Heart left ventricle (tissue), 16 donors: ENCODE measurements around the gene NOL6. TPM values are rescaled to one million over a fixed set of nuclear protein-coding genes. Genes with fewer than 3 reads are reported as not detected.

Experiments
- ATAC-seq, 4 donors: fragments of 200-7000 bp; cut with Tn5 transposase; one replicate each; pipeline ENCODE4 v1.9.1; 2020 to 2022; ENCODE audit warnings: moderate library complexity in 4 of 4, mild to moderate bottlenecking in 3 of 4, moderate number of reproducible peaks in 1 of 4
- DNase-seq, 5 donors: peaks; one replicate each; pipeline ENCODE4 v3.0.0-alpha.2; 2020
- H3K27ac ChIP-seq, 12 donors: fragments of 200-600 bp; sonication (generic) in 4 of 12; one replicate each; pipeline versions ENCODE4 v1.5.0 to v1.8.0; 2016 to 2022; ENCODE audit warnings: mild to moderate bottlenecking in 2 of 12
- H3K27me3 ChIP-seq, 9 donors: fragments of 200-600 bp; sonication (generic) in 2 of 9; one replicate each; pipeline versions ENCODE4 v1.5.1 to v1.8.0; 2016 to 2022; ENCODE audit warnings: mild to moderate bottlenecking in 3 of 9
- H3K36me3 ChIP-seq, 9 donors: fragments of 200-600 bp; sonication (generic) in 2 of 9; one replicate each; pipeline versions ENCODE4 v1.5.0 to v1.8.0; 2018 to 2022; ENCODE audit warnings: mild to moderate bottlenecking in 2 of 9
- H3K4me1 ChIP-seq, 12 donors: fragments of 200-600 bp; sonication (generic) in 4 of 12; one replicate each; pipeline versions ENCODE4 v1.5.0 to v1.8.0; 2016 to 2022; ENCODE audit warnings: mild to moderate bottlenecking in 3 of 12
- H3K4me3 ChIP-seq, 12 donors: fragments of 200-600 bp; sonication (generic) in 4 of 12; one replicate each; pipeline versions ENCODE4 v1.5.0 to v1.8.0; 2017 to 2022; ENCODE audit warnings: mild to moderate bottlenecking in 9 of 12, moderate library complexity in 4 of 12
- H3K9me3 ChIP-seq, 12 donors: fragments of 200-600 bp; sonication (generic) in 4 of 12; one replicate each; pipeline versions ENCODE4 v1.5.0 to v1.8.0; 2016 to 2022; ENCODE audit warnings: mild to moderate bottlenecking in 1 of 12
- POLR2A ChIP-seq, 2 donors: fragments of 450-650 bp; IDR thresholded peaks; one replicate each; pipeline ENCODE4 v1.6.1; 2017; ENCODE audit warnings: antibody characterized with exemption in 2 of 2, mild to moderate bottlenecking in 2 of 2, moderate library complexity in 2 of 2
- WGBS, 4 donors: extraction: QIAGEN DNeasy Blood & Tissue Kit in 2 of 4; methylation state at CpG; one replicate each; pipeline versions ENCODE4 v1.1.5 to v1.1.7; 2013 to 2018; 5-methylcytosine and 5-hydroxymethylcytosine counted together
- intact Hi-C, 10 donors: fragments of 100-400 bp; cut with DNase I; formaldehyde crosslinking; loops; one replicate each; pipeline versions ENCODE4 v1.11.1 to v1.14.2; 2022
- polyA plus RNA-seq, 2 donors: library from polyadenylated mRNA; stranded (reverse); fragments of 200-250 nt; gene quantifications; one replicate each; pipeline ENCODE4 v1.2.3, GENCODE V29; 2013
- total RNA-seq, 9 donors: library from RNA; depleted of rRNA in 2 of 9; stranded (reverse); fragments of >200 nt in 2 of 9; fragmentation: NEBNext Ultra II Directional in 3 of 9; extraction: Animal tissue kit (Norgen Biotek cat#: 25700) in 3 of 9; gene quantifications; one replicate each; pipeline versions ENCODE4 v1.1.0 to v1.2.4, GENCODE V29; 2016 to 2023
- TF ChIP-seq, protein P1 (sequence below), 12 donors: fragments of 200-600 bp; sonication (generic) in 4 of 12; IDR thresholded peaks; one replicate each; pipeline versions ENCODE4 v1.5.0 to v1.8.0; 2018 to 2022; ENCODE audit warnings: antibody characterized with exemption in 12 of 12, mild to moderate bottlenecking in 5 of 12
- donor health status: ischemic (EF 13 %, LVEDD 7.1; RV severe dilation, severe dysfunction).
- donor health status: healthy with polysubstance abuse.
- donor health status: DM: no; HTN: yes; CAD: no.
- donor health status: DM: no; HTN: no; CAD: no.
- donor health status: ischemic (EF 25% LVEDD 6.9; RV normal size, moderate dysfunction).
- donor health status: ischemic (EF 25% LVEDD 5.7; RV mildly dilated, moderate dysfunction).
- donor health status: healthy.
- donor health status: DM: yes; HTN: yes; CAD: no.
- donor health status: ischemic (EF 35%, LVEDD 5.7; RV mildly dilated, moderate dysfunction).
- donor health status: nonischemic (EF 11% LVEDD 7.7; RV severe dilation, severe dysfunction).
- donor health status: DM: yes; HTN: yes; CAD: no.
- donor health status: PGD.
- donor health status: ischemic (EF 29% LVEDD 5.4; RV normal size, mild dysfunction).
- donor health status: nonischemic (EF 23%, LVEDD 6.1; RV moderate dilation, normal function).

The NOL6 gene
- total and polyA plus RNA-seq, 11 donors = 11.2 to 28.2 (median 14.9) TPM

DNA sequence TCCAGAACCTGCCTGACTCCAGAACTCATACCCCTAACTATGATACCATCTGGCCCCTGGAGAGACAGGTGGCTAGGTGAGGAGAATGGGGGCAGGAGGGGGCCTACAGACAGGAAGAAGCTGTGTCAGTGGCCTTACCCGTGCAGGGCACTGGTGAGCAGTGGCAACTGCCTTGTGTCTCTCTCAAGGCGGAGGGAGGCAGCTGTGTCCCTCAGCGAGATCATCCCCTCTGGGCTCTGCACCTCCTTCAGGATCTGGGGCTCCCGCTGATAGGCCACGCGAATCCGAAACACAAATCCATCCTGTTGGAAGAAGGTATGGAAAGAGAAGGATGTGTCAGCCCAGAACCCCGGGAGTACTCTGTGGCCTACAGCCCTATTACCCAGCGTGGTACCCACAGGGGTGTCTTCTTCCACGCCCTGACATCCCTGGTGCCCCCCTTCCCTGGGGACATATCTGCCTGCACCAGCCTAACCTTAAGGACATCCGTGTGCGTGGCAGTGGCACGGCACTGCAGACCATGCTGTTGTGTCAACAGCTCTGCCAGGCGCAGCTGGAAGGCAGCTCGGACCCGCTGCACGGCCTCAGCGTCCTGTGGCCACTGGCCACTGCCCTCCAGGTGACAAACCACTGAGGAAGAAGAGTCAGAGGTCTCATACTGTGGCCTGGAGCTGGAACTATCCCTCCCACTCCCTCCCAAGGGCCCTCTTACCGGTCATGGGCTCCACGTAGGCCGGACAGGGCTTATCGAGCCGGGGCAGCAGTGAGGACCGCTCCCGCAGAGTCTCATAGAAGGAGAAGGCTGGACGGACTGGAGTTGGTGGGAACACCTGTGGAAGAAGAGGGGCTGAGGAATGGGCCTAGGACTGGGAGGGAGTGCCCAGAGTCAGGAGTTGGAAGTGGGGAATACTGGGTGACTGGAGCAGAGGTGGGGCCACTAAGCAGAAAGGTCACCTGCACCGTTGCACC is 7.8 kb downstream of the NOL6 start:
- H3K4me3 ChIP-seq = no peak overlapping the region
- H3K36me3 ChIP-seq = peaks cover 9 to 100% (median 94%) of the 10 kb centered on the region in 9 donors
- ATAC-seq = no peak
- no peaks in the 10 kb centered on the region for H3K9me3 ChIP-seq
- H3K27ac ChIP-seq = no peak overlapping the region
- TF ChIP-seq, protein P1, sequence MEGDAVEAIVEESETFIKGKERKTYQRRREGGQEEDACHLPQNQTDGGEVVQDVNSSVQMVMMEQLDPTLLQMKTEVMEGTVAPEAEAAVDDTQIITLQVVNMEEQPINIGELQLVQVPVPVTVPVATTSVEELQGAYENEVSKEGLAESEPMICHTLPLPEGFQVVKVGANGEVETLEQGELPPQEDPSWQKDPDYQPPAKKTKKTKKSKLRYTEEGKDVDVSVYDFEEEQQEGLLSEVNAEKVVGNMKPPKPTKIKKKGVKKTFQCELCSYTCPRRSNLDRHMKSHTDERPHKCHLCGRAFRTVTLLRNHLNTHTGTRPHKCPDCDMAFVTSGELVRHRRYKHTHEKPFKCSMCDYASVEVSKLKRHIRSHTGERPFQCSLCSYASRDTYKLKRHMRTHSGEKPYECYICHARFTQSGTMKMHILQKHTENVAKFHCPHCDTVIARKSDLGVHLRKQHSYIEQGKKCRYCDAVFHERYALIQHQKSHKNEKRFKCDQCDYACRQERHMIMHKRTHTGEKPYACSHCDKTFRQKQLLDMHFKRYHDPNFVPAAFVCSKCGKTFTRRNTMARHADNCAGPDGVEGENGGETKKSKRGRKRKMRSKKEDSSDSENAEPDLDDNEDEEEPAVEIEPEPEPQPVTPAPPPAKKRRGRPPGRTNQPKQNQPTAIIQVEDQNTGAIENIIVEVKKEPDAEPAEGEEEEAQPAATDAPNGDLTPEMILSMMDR (IDR thresholded peaks at IDR 0.05) = no peak
- no peak for TF ChIP-seq POLR2A (IDR thresholded peaks at IDR 0.05)
- intact Hi-C loops = loop anchor here (2.0 to 10.0 kb wide), 8 partner anchors 51 to 181 kb away; no protein-coding TSS in a partner anchor
- H3K4me1 ChIP-seq = peaks cover 0 to 6% (median 0%) of the 10 kb centered on the region in 12 donors
- peak in 1 of 5 donors; percentile 53 for DNase-seq
- no peaks in the 10 kb centered on the region for H3K27me3 ChIP-seq
- WGBS, 4 donors = 91 to 96% (median 95%) methylated on average over 24 to 27 of the region's 27 CpGs

DNA sequence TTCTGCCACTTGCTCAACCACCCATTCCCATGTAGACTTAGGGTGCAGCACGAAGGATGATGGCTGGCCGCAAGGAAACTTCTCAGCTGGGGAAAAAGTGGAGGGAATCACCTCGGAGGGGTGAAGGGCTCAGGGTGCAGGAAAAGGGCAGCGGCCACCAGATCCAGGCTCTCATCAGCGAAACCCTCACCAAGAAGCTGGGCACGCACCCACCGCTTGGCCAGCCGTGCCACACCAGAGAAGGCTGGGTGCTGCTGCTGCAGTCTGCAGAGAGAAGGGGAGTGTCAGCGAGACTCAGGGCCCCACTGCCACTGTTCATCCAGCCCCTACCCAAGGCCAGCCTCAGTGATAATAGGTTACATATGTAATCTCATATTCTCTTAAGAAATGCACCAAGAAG is 8.6 kb downstream of the NOL6 start:
- Histone ChIP-seq H3K4me3 (no peak overlapping the region), H3K27ac (no peak overlapping the region), H3K9me3 (no peaks in the 10 kb centered on the region), H3K36me3 (peaks cover 9 to 97% (median 86%) of the 10 kb centered on the region in 9 donors), H3K27me3 (no peaks in the 10 kb centered on the region), H3K4me1 (peaks cover 0 to 6% (median 0%) of the 10 kb centered on the region in 12 donors)
- DNase-seq (peak in 1 of 5 donors; percentile 21), ATAC-seq (no peak)
- 94 to 99% (median 97%) methylated on average over 9 of the region's 9 CpGs for WGBS, 4 donors
- TF ChIP-seq, protein P1 (IDR thresholded peaks at IDR 0.05) = no peak
- no peak for TF ChIP-seq POLR2A (IDR thresholded peaks at IDR 0.05)
- intact Hi-C loops = loop anchor here in 9 of 10 donors (5.0 to 10.0 kb wide), 7 partner anchors 50 to 180 kb away; no protein-coding TSS in a partner anchor

DNA sequence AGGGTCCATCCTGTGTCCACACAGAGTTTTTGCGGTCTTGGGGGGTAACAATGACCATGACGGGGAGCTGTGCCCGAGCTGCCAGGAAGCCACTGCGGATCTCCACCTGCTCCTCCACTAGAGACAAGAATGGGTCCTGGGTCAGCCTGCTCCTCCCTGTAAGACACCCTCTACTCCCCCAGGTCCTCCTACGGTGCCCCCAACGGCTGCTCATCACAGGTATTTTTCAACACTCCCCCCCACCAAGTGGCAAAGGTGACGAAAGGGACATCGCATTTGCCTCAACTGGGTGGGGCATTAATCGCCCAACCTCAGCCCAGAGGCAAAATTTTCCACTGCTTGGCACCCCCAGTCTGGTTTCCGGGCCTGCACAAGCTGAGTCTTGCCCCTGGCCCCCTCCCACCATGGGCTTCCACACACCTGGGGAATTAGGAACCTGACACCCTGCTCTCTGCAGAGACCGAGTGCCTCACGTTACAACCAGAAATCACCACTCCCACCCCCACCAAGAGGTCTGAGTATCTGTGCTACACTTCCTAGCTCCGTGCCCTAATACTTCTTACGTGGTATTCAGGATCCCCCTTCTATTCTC is 9.6 kb downstream of the NOL6 start:
- intact Hi-C loops = loop anchor here in 4 of 10 donors (5.0 to 10.0 kb wide), 5 partner anchors 47 to 179 kb away; no protein-coding TSS in a partner anchor
- H3K36me3 ChIP-seq = peaks cover 9 to 87% (median 77%) of the 10 kb centered on the region in 9 donors
- no peak for ATAC-seq
- TF ChIP-seq, protein P1 (IDR thresholded peaks at IDR 0.05) = no peak
- TF ChIP-seq POLR2A (IDR thresholded peaks at IDR 0.05) = no peak
- H3K9me3 ChIP-seq = no peaks in the 10 kb centered on the region
- no peak for DNase-seq
- no peaks in the 10 kb centered on the region for H3K4me1 ChIP-seq
- H3K4me3 ChIP-seq = no peak overlapping the region
- H3K27ac ChIP-seq = no peak overlapping the region
- 91 to 95% (median 93%) methylated on average over 14 of the region's 14 CpGs for WGBS, 4 donors
- no peaks in the 10 kb centered on the region for H3K27me3 ChIP-seq

DNA sequence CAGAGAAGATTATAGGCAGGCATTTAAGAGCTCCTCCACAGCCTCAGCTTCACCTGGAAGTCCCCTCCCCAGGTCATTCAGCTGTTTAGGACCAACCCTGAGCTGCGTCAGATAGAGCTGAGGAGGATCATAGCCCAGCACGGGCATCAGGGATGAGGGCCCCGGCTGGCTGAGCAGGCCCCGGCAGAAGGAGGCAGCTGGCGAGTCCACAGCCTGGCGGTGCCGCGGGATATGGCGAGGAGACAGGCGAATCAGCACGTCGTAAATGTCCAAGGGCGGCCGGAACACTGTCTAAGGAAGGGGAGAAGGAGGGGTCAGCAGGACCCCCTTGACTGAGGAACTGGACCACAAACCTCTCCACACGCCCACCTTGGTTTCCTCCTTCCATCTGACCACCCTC is 10.6 kb downstream of the NOL6 start:
- H3K36me3 ChIP-seq = peaks cover 4 to 77% (median 67%) of the 10 kb centered on the region in 9 donors
- no peak overlapping the region for H3K27ac ChIP-seq
- H3K27me3 ChIP-seq = no peaks in the 10 kb centered on the region
- WGBS, 4 donors = 92 to 95% (median 94%) methylated on average over 13 to 15 of the region's 15 CpGs
- TF ChIP-seq POLR2A (IDR thresholded peaks at IDR 0.05) = no peak
- TF ChIP-seq, protein P1 (IDR thresholded peaks at IDR 0.05) = no peak
- intact Hi-C loops = loop anchor here in 4 of 10 donors (5.0 to 10.0 kb wide), 5 partner anchors 46 to 178 kb away; no protein-coding TSS in a partner anchor
- ATAC-seq (no peak), DNase-seq (no peak)
- H3K9me3 ChIP-seq = no peaks in the 10 kb centered on the region
- H3K4me3 ChIP-seq = no peak overlapping the region
- no peaks in the 10 kb centered on the region for H3K4me1 ChIP-seq
